HepG2 (cell line): Measurements from ENCODE around the gene STAM. TPM values are rescaled to one million over a fixed set of nuclear protein-coding genes. Genes with fewer than 3 reads are reported as not detected.

Experiments
- AKNA ChIP-seq: sonication (generic); formaldehyde crosslinking; IDR thresholded peaks from 2 replicates; pipeline ENCODE4 v1.4.0; 2020; ENCODE audit warnings: missing genetic modification reagents, borderline replicate concordance
- ATF6 ChIP-seq: sonication (generic); formaldehyde crosslinking; conservative IDR thresholded peaks from 2 replicates; pipeline ENCODE4 v1.4.0; 2020; ENCODE audit warnings: missing genetic modification reagents
- BCLAF1 ChIP-seq: fragments of 450-650 bp; IDR thresholded peaks from 2 replicates; pipeline ENCODE4 v1.6.1; 2017; ENCODE audit warnings: mild to moderate bottlenecking
- BRD4 ChIP-seq: sonication (generic); formaldehyde crosslinking; IDR thresholded peaks from 2 replicates; pipeline ENCODE4 v1.4.0; 2020; ENCODE audit warnings: missing genetic modification reagents
- ELF4 ChIP-seq: sonication (generic); formaldehyde crosslinking; IDR thresholded peaks from 2 replicates; pipeline ENCODE4 v1.5.0; 2020; ENCODE audit warnings: missing genetic modification reagents, mild to moderate bottlenecking, moderate library complexity, borderline replicate concordance
- EP300 ChIP-seq, 3 experiments: sonication (generic) in 1 of 3; formaldehyde crosslinking in 1 of 3; IDR thresholded peaks; 2 replicates each; pipeline versions ENCODE4 v1.5.1 to v1.6.1; 2011 to 2020; ENCODE audit warnings: low read depth in 2 of 3, low read length in 2 of 3, borderline replicate concordance in 1 of 3, improper control_type of control experiment in 1 of 3, mild to moderate bottlenecking in 1 of 3, missing genetic modification reagents in 1 of 3, moderate library complexity in 1 of 3
- KLF13 ChIP-seq: sonication (generic); formaldehyde crosslinking; IDR thresholded peaks from 2 replicates; pipeline ENCODE4 v1.4.0; 2020; ENCODE audit warnings: mild to moderate bottlenecking, missing genetic modification reagents
- NFATC3 ChIP-seq: sonication (generic); formaldehyde crosslinking; IDR thresholded peaks from 2 replicates; pipeline ENCODE4 v1.5.1; 2020; ENCODE audit warnings: mild to moderate bottlenecking, missing genetic modification reagents
- NONO ChIP-seq, 2 experiments: fragments of 450-650 bp in 1 of 2; sonication (generic) in 1 of 2; formaldehyde crosslinking in 1 of 2; IDR thresholded peaks in 1 of 2; conservative IDR thresholded peaks in 1 of 2; 2 replicates each; pipeline versions ENCODE4 v1.6.1 to v1.8.0; 2017 to 2022; ENCODE audit warnings: mild to moderate bottlenecking in 1 of 2, missing genetic modification reagents in 1 of 2, moderate library complexity in 1 of 2
- STAG1 ChIP-seq: sonication (generic); formaldehyde crosslinking; IDR thresholded peaks from 2 replicates; pipeline ENCODE4 v1.4.0; 2020; ENCODE audit warnings: missing genetic modification reagents
- SYNCRIP ChIP-seq: fragments of 200-400 bp; formaldehyde crosslinking; IDR thresholded peaks from 2 replicates; pipeline ENCODE4 v1.6.1; 2018; ENCODE audit warnings: mild to moderate bottlenecking, low read depth, low read length; ENCODE audit not compliant: insufficient read depth
- ZBTB8A ChIP-seq: sonication (generic); formaldehyde crosslinking; IDR thresholded peaks from 2 replicates; pipeline ENCODE4 v1.4.0; 2020; ENCODE audit warnings: mild to moderate bottlenecking, low read depth, missing genetic modification reagents, borderline replicate concordance
- ZFY ChIP-seq: sonication (generic); formaldehyde crosslinking; IDR thresholded peaks from 2 replicates; pipeline ENCODE4 v1.4.0; 2020; ENCODE audit warnings: missing genetic modification reagents
- ZNF530 ChIP-seq: sonication (generic); formaldehyde crosslinking; IDR thresholded peaks from 2 replicates; pipeline ENCODE4 v1.5.0; 2020; ENCODE audit warnings: low read depth, mild to moderate bottlenecking, missing genetic modification reagents
- ZNF562 ChIP-seq: sonication (generic); formaldehyde crosslinking; IDR thresholded peaks from 2 replicates; pipeline ENCODE4 v1.8.0; 2022; ENCODE audit warnings: missing genetic modification reagents, borderline replicate concordance
- ZNF710 ChIP-seq: sonication (generic); formaldehyde crosslinking; IDR thresholded peaks from 2 replicates; pipeline ENCODE4 v1.5.0; 2020; ENCODE audit warnings: mild to moderate bottlenecking, missing genetic modification reagents, borderline replicate concordance
- ZNF713 ChIP-seq: sonication (generic); formaldehyde crosslinking; IDR thresholded peaks from 2 replicates; pipeline ENCODE4 v1.4.0; 2020; ENCODE audit warnings: mild to moderate bottlenecking, missing genetic modification reagents
- ZSCAN25 ChIP-seq: sonication (generic); formaldehyde crosslinking; IDR thresholded peaks from 2 replicates; pipeline ENCODE4 v1.8.0; 2022; ENCODE audit warnings: mild to moderate bottlenecking, missing genetic modification reagents
- polyA plus RNA-seq, 8 experiments: library from polyadenylated mRNA; depleted of rRNA in 3 of 8; stranded (reverse) in 7 of 8; unstranded in 1 of 8; fragments of >200 nt; fragmentation: Illumina TruSeq in 4 of 8; extraction: Trizol in 4 of 8; gene quantifications; 2 replicates each; pipeline versions ENCODE4 v1.2.1 to v1.2.3, GENCODE V29; 2011 to 2016; ENCODE audit warnings: low read depth in 4 of 8, missing spikeins in 1 of 8, mixed read lengths in 1 of 8; ENCODE audit not compliant: insufficient read depth in 1 of 8
- total RNA-seq, 5 experiments: library from RNA; depleted of rRNA; stranded (reverse); fragments of >200 nt; fragmentation: Illumina TruSeq; extraction: Trizol; gene quantifications; 2 replicates each; pipeline ENCODE4 v1.2.3, GENCODE V29; 2016; ENCODE audit warnings: low read depth in 1 of 5

The STAM gene
- total and polyA plus RNA-seq, 2 of the 13 experiments (the other 11 are each of a cell fraction or from before 2014, with no cell fraction given): 19.5 to 25.1 TPM

- TF ChIP-seq ATF6 (CRISPR knock-in tag): no peak
- TF ChIP-seq NFATC3: no peak
- TF ChIP-seq ZSCAN25 (CRISPR knock-in tag): no peak
- TF ChIP-seq ZFY: no peak
- TF ChIP-seq ZNF562 (CRISPR knock-in tag): no peak
- no peak for TF ChIP-seq ZNF530 (CRISPR knock-in tag)
- no peak for TF ChIP-seq SYNCRIP
- peak; percentile 51 for TF ChIP-seq STAG1 (CRISPR knock-in tag)
- TF ChIP-seq NONO (IDR thresholded peaks at IDR 0.05): no peak
- TF ChIP-seq NONO (CRISPR knock-in tag; conservative IDR thresholded peaks at IDR 0.05): no peak
- TF ChIP-seq EP300 (IDR thresholded peaks at IDR 0.05; ENCODE audit: low read depth in 2 of 2, low read length in 2 of 2): no peak
- no peak for TF ChIP-seq EP300 (CRISPR knock-in tag; IDR thresholded peaks at IDR 0.05; ENCODE audit: borderline replicate concordance)
- TF ChIP-seq ZNF713 (CRISPR knock-in tag): no peak
- TF ChIP-seq KLF13 (CRISPR knock-in tag): no peak
- TF ChIP-seq ZNF710 (CRISPR knock-in tag): no peak
- no peak for TF ChIP-seq AKNA
- TF ChIP-seq ZBTB8A (CRISPR knock-in tag): no peak
- TF ChIP-seq ELF4 (CRISPR knock-in tag): no peak
- no peak for TF ChIP-seq BCLAF1
- TF ChIP-seq BRD4 (CRISPR knock-in tag): no peak
Measured at GRCh38 chr10:17742918-17743317, 99.0 kb downstream of the STAM start (continued).
